ENCODE measurements around the gene ACTA2.

ACTA2 gene

GRCh38 chr10:88982366-88982765, 29.8 kb upstream of the ACTA2 start:
- peak overlapping the region; percentile 50 for H3K4me3 ChIP-seq
- H3K27ac ChIP-seq, result peak overlapping the region; percentile 76 to 92
- no peak for TF ChIP-seq CTCF (IDR thresholded peaks at IDR 0.05)
- no peak for DNase-seq (ENCODE audit: low spot score)

- no peak for TF ChIP-seq CTCF (IDR thresholded peaks at IDR 0.05)
- no peak overlapping the region for H3K4me3 ChIP-seq
- DNase-seq (ENCODE audit: low spot score), result no peak
- H3K27ac ChIP-seq, result peak overlapping the region; percentile 76 to 92
These were observed 28.9 kb upstream of the ACTA2 start for GRCh38 chr10:88981435-88981834.

- no peak for TF ChIP-seq CTCF (IDR thresholded peaks at IDR 0.05)
- peak overlapping the region; percentile 41 for H3K4me3 ChIP-seq
- peak overlapping the region; percentile 76 to 92 for H3K27ac ChIP-seq
- DNase-seq (ENCODE audit: low spot score), result no peak
These were observed 28.2 kb upstream of the ACTA2 start for GRCh38 chr10:88980800-88981199.

GRCh38 chr10:88980247-88980646, 27.7 kb upstream of the ACTA2 start:
- H3K27ac ChIP-seq, result peak overlapping the region; percentile 76 to 92
- no peak for TF ChIP-seq CTCF (IDR thresholded peaks at IDR 0.05)
- peak overlapping the region; percentile 21 for H3K4me3 ChIP-seq
- DNase-seq (ENCODE audit: low spot score), result no peak

GRCh38 chr10:88979603-88980002, 27.0 kb upstream of the ACTA2 start:
- peak overlapping the region; percentile 28 for H3K4me3 ChIP-seq
- peak overlapping the region; percentile 76 to 92 for H3K27ac ChIP-seq
- no peak for DNase-seq (ENCODE audit: low spot score)
- no peak for TF ChIP-seq CTCF (IDR thresholded peaks at IDR 0.05)

GRCh38 chr10:88979153-88979562, 26.6 kb upstream of the ACTA2 start:
- Histone ChIP-seq H3K27ac (peak overlapping the region; percentile 76 to 92), H3K4me3 (peak overlapping the region; percentile 28)
- no peak for DNase-seq (ENCODE audit: low spot score)
- TF ChIP-seq CTCF (IDR thresholded peaks at IDR 0.05), result no peak

- no peak overlapping the region for H3K4me3 ChIP-seq
- no peak for TF ChIP-seq CTCF (IDR thresholded peaks at IDR 0.05)
- peak overlapping the region; percentile 76 to 92 for H3K27ac ChIP-seq
- DNase-seq (ENCODE audit: low spot score), result no peak
These were observed 25.9 kb upstream of the ACTA2 start for GRCh38 chr10:88978463-88978862.

Data from coronary artery (tissue), 2 donors.